ENCODE measurements around the gene GJB4. TPM values are rescaled to one million over a fixed set of nuclear protein-coding genes. Genes with fewer than 3 reads are reported as not detected.

The GJB4 gene
- total RNA-seq, 2 experiments from 2014 or later = not detected

DNA sequence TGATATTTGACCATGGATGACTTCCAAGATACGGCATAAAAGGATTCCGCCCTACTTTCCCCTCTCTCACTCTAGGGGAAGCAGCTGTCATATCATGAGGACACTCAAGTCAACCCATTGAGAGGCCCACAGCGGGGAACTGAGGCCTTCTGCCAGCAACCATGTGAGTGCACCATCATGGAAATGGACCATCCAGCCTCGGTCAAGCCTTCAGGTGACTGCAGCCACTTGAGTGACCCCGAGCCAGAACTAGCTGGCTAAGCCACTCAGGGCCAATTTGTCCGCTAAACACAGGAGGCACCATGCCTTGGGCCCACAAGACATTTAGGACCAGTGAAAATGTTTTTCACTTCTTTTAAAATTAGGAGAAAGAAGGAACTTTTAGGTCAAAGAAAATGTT, 15.8 kb upstream of the GJB4 start:
- peaks cover 7% of the 10 kb centered on the region for H3K4me1 ChIP-seq (ENCODE audit: insufficient read depth, low read length)
- H3K27me3 ChIP-seq (ENCODE audit: control insufficient read depth in 1 of 2, insufficient read depth in 2 of 2, low read length in 2 of 2) = no peaks in the 10 kb centered on the region
- Mint-ChIP-seq H3K4me1 (ENCODE audit: low read depth) (no peaks in the 10 kb centered on the region), H3K27ac (no peak overlapping the region), H3K4me3 (no peak overlapping the region), H3K36me3 (ENCODE audit: low read depth) (no peaks in the 10 kb centered on the region), H3K9me3 (no peaks in the 10 kb centered on the region), H3K27me3 (peaks cover 4% of the 10 kb centered on the region)
- no peak for ATAC-seq (ENCODE audit: poor library complexity)
- ChIA-PET CTCF (interaction anchor here (1.1 kb wide), 1 partner anchor 108 kb away, joined by 4 read pairs; no protein-coding TSS in a partner anchor), POLR2A (no interaction called here)
- H3K27ac ChIP-seq (ENCODE audit: low read depth in 1 of 2, low read length in 2 of 2) = no peak overlapping the region
- no peak overlapping the region for H3K4me3 ChIP-seq (ENCODE audit: low read length)
- no peaks in the 10 kb centered on the region for H3K9me3 ChIP-seq (ENCODE audit: control insufficient read depth in 1 of 2, insufficient read depth in 1 of 2, low read length in 2 of 2)
- H3K36me3 ChIP-seq (ENCODE audit: insufficient read depth, low read length) = no peaks in the 10 kb centered on the region
- no peak for DNase-seq
- intact Hi-C loops (cut with DNase I, micrococcal nuclease) = loop anchor here in 1 of 2 experiments (2.0 kb wide), 1 partner anchor 1111 kb away; no protein-coding TSS in a partner anchor
- TF ChIP-seq, protein P1, sequence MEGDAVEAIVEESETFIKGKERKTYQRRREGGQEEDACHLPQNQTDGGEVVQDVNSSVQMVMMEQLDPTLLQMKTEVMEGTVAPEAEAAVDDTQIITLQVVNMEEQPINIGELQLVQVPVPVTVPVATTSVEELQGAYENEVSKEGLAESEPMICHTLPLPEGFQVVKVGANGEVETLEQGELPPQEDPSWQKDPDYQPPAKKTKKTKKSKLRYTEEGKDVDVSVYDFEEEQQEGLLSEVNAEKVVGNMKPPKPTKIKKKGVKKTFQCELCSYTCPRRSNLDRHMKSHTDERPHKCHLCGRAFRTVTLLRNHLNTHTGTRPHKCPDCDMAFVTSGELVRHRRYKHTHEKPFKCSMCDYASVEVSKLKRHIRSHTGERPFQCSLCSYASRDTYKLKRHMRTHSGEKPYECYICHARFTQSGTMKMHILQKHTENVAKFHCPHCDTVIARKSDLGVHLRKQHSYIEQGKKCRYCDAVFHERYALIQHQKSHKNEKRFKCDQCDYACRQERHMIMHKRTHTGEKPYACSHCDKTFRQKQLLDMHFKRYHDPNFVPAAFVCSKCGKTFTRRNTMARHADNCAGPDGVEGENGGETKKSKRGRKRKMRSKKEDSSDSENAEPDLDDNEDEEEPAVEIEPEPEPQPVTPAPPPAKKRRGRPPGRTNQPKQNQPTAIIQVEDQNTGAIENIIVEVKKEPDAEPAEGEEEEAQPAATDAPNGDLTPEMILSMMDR (IDR thresholded peaks at IDR 0.05) = no peak

DNA sequence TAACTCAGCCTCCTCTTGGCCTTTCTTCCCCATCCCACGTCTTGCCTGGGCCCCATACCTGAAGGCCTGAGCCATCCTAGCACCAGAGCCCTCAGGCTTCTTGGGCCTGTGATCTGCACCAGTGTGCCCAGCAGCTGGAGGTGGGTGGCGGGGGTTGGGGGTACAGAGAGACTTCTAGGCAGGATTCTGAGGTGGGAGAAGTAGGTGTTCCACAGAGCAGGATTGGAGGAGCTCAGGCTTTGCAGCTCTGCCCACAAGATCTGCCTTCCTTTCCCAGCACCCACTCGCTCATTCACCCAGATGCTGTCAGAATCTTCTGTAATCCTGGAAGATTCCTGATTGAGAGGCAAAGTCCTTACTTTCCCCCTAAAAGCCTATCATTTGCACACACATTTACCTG, 14.7 kb upstream of the GJB4 start:
- Histone ChIP-seq H3K27ac (ENCODE audit: low read depth in 1 of 2, low read length in 2 of 2) (no peak overlapping the region), H3K4me3 (ENCODE audit: low read length) (no peak overlapping the region), H3K9me3 (ENCODE audit: control insufficient read depth in 1 of 2, insufficient read depth in 1 of 2, low read length in 2 of 2) (no peaks in the 10 kb centered on the region), H3K36me3 (ENCODE audit: insufficient read depth, low read length) (no peaks in the 10 kb centered on the region), H3K27me3 (ENCODE audit: control insufficient read depth in 1 of 2, insufficient read depth in 2 of 2, low read length in 2 of 2) (no peaks in the 10 kb centered on the region), H3K4me1 (ENCODE audit: insufficient read depth, low read length) (peaks cover 7% of the 10 kb centered on the region)
- Mint-ChIP-seq H3K27me3 (peaks cover 4% of the 10 kb centered on the region), H3K9me3 (no peaks in the 10 kb centered on the region), H3K4me3 (no peak overlapping the region), H3K27ac (no peak overlapping the region), H3K4me1 (ENCODE audit: low read depth) (no peaks in the 10 kb centered on the region), H3K36me3 (ENCODE audit: low read depth) (no peaks in the 10 kb centered on the region)
- no peak for DNase-seq
- CTCF ChIA-PET = no interaction called here
- TF ChIP-seq, protein P1 (IDR thresholded peaks at IDR 0.05) = no peak
- POLR2A ChIA-PET = no interaction called here
- intact Hi-C loops (cut with DNase I, micrococcal nuclease) = no loop called here
- ATAC-seq (ENCODE audit: poor library complexity) = no peak

DNA sequence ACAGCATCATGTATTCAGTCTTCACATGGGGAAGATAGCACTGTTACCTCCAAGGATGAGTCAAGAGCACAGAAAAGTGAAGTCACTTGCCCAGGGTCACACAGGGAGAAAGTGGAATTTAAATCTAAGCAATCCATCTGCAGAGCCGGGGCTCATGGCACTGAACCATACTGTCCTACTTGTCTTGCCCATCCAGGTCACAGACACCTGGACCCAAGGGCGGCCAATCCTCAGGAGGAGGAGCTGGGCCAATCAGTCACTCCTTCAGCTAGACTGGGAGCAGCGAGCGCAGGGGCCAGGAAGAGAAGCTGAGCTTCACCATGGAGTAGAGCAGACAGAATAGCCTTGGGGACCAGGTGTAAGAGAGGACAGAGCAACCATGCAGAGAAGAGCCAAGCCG, 13.9 kb upstream of the GJB4 start:
- H3K4me3 Mint-ChIP-seq = no peak overlapping the region
- no peak overlapping the region for H3K4me3 ChIP-seq (ENCODE audit: low read length)
- DNase-seq = no peak
- no peak overlapping the region for H3K27ac ChIP-seq (ENCODE audit: low read depth in 1 of 2, low read length in 2 of 2)
- TF ChIP-seq, protein P1 (IDR thresholded peaks at IDR 0.05) = no peak
- POLR2A ChIA-PET = no interaction called here
- CTCF ChIA-PET = no interaction called here
- H3K36me3 ChIP-seq (ENCODE audit: insufficient read depth, low read length) = no peaks in the 10 kb centered on the region
- H3K27me3 ChIP-seq (ENCODE audit: control insufficient read depth in 1 of 2, insufficient read depth in 2 of 2, low read length in 2 of 2) = no peaks in the 10 kb centered on the region
- no peak overlapping the region for H3K27ac Mint-ChIP-seq
- peaks cover 7% of the 10 kb centered on the region for H3K4me1 ChIP-seq (ENCODE audit: insufficient read depth, low read length)
- H3K27me3 Mint-ChIP-seq = peaks cover 4% of the 10 kb centered on the region
- intact Hi-C loops (cut with DNase I, micrococcal nuclease) = no loop called here
- no peaks in the 10 kb centered on the region for H3K9me3 Mint-ChIP-seq
- no peaks in the 10 kb centered on the region for H3K36me3 Mint-ChIP-seq (ENCODE audit: low read depth)
- H3K9me3 ChIP-seq (ENCODE audit: control insufficient read depth in 1 of 2, insufficient read depth in 1 of 2, low read length in 2 of 2) = no peaks in the 10 kb centered on the region
- H3K4me1 Mint-ChIP-seq (ENCODE audit: low read depth) = no peaks in the 10 kb centered on the region
- ATAC-seq (ENCODE audit: poor library complexity) = no peak
